GM18867 (cell line): ENCODE measurements around the gene PABPC1L.

Experiments used
- ATAC-seq: cut with Tn5 transposase; IDR thresholded peaks from one replicate; pipeline ENCODE4 v1.9.1; 2021; ENCODE audit warnings: mild to moderate bottlenecking, moderate library complexity; ENCODE audit not compliant: unreplicated experiment

PABPC1L gene

GRCh38 chr20:44966030-44966961, 56.4 kb downstream of the PABPC1L start, which contains the start of gene STK4:
STK4 (plus strand) TSS chr20:44966512; CDS start chr20:44966569, 57 bp downstream.
- ATAC-seq = peak; percentile 75

- no peak for ATAC-seq
These were observed 57.4 kb downstream of the PABPC1L start for GRCh38 chr20:44967207-44967807.

GRCh38 chr20:44969300-44969894, 59.5 kb downstream of the PABPC1L start:
- ATAC-seq = no peak

DNA sequence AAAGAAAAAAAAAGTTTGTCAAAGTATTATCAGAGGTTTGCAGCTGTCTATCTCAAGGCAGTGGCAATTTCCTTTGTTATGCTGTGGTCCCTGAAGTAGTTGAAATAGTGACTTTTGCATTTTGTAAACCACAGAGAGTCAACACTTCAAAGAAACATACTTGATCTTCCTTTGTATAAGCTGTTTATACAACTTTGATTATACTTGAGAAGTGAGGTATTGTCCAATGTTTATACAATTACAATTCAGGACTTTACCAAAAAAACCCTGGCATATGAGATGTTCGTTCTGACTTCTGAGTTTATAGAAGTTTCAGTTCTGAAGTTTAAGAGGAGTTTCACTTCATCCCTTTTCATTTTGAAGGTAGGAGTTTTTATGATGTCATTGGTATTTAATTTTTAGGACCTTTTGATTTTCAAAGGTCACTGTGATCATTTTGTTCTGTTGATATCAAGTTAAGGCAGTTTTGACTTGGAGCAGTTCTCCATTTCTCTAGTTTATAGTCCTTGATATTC, 60.4 kb downstream of the PABPC1L start:
- no peak for ATAC-seq

DNA sequence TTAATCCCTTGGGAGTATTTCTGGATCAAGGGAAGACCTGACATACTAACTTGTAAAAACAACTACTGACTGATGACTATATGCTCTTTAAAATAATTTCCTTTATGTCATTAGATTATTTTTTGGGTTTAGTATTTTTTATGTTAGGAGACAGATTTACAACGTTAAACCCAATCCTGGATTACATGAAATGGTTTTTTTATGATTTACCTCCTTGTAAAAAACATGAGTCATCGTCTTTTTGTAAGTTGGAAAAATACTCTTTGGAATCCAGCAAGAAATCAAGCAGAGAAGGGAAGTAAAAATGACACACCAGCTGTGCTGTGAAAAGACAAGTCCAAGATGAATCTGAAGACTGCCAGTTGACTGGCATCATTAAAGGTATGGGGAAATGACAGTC, 63.2 kb downstream of the PABPC1L start:
- no peak for ATAC-seq

- no peak for ATAC-seq
These were observed 66.8 kb downstream of the PABPC1L start for GRCh38 chr20:44976698-44977097.

DNA sequence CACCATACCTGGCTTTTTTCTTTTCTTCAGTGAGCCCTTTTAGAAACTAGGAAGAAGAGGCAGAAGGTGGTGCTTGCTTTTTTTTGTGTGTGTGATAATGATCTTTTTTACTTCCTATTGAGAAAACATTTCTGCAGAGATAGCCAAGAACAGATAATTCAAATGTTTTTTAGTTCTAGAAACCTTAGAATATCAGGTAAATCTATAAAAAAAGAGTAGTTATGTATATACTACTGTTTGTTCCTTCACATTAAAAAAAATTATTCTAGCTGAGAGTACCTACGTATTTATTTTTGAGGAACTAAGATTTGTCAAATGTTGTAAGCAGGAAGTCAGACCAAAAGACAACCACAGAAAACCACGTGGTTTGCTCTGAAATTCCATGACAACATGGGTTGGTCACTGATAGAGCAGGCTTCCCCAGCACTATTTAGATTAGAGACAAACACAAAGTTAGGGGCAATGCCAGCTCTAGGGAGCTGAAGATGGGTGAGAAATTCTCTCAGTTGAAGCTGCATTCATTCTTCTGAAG, 69.3 kb downstream of the PABPC1L start:
- ATAC-seq = peak; percentile 93

DNA sequence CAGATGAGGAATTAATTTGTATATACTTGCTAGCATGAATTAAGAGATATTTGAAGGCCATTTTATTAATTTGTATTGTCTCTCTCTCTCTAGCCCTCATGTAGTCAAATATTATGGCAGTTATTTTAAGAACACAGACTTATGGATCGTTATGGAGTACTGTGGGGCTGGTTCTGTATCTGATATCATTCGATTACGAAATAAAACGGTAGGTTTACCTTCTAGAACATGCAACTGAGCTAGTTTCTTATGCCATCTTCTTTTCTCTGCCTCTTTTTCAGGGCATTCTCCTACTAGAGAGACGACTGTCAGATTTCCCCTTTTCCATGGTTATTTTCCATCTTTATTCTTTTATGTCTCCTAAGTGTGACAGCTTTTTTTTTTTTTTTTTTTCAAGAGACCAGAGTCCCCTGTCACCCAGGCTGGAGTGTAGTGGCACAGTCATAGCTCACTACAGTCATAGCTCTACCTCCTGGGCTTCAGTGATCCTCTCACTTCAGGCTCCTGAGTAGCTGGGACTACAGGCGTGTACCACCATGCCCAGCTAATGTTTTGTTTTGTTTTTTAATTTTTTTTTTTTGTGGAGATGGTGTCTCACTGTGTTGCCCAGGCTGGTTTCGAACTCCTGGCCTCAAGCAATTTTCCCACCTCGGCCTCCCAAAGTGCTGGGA, 72.0 kb downstream of the PABPC1L start:
- ATAC-seq = no peak

DNA sequence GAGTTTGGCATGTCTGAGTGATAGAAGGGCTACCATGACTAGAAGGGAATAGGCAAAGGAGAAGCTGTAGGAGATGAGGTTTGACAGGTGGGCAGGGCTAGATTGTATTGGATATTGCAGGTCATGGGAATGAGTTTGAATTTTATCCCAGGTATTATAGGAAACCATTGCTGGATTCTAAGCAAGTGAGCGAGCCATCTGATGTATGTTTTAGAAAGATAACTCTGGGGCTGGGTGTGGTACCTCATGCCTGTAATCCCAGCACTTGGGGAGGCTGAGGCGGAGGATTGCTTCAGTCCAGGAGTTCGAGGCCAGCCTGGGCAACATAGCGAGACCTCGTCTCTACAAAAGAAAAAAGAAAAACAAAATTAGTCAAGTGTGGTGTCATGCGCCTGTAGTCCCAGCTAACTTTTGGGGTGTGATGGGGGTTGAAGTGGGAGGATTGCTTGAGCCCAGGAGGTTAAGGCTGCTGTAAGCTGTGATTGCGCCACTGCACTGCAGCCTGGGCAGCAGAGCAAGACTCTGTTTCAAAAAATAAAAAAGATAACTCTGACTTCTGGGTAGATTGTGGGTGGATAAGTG, 73.3 kb downstream of the PABPC1L start:
- ATAC-seq = no peak

GRCh38 chr20:44988631-44989171, 78.8 kb downstream of the PABPC1L start:
- ATAC-seq = no peak
